ENCODE results near the gene GPR176. TPM values are rescaled to one million over a fixed set of nuclear protein-coding genes. Genes with fewer than 3 reads are reported as not detected.
A peak's percentile ranks its signal among the peaks of the same experiment; 100 is the strongest.

GPR176 gene, protein sequence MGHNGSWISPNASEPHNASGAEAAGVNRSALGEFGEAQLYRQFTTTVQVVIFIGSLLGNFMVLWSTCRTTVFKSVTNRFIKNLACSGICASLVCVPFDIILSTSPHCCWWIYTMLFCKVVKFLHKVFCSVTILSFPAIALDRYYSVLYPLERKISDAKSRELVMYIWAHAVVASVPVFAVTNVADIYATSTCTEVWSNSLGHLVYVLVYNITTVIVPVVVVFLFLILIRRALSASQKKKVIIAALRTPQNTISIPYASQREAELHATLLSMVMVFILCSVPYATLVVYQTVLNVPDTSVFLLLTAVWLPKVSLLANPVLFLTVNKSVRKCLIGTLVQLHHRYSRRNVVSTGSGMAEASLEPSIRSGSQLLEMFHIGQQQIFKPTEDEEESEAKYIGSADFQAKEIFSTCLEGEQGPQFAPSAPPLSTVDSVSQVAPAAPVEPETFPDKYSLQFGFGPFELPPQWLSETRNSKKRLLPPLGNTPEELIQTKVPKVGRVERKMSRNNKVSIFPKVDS
- 10 to 100 TPM; 14.9 to 16.4 (median 15.1) TPM for polyA plus RNA-seq (ENCODE audit: insufficient read length in 3 of 3)
- long read RNA-seq, donor 1, transcript GPR176-205 (3 exons, 2,816 nt): major isoform, 5 of 5 reads
- long read RNA-seq, donor 1, partial matches to known transcripts: 0 of 5 reads
- long read RNA-seq, donor 1, other reads (novel, unspliced or antisense): 0 of 5 reads
- long read RNA-seq, donor 2, transcript GPR176-205 (3 exons, 2,816 nt): major isoform, 8 of 8 reads
- long read RNA-seq, donor 2, partial matches to known transcripts: 0 of 8 reads
- long read RNA-seq, donor 2, other reads (novel, unspliced or antisense): 0 of 8 reads
- long read RNA-seq, donor 3, partial matches to known transcripts: 0 of 2 reads
- long read RNA-seq, donor 3, other reads (novel, unspliced or antisense): 0 of 2 reads
- long read RNA-seq, donor 4, partial matches to known transcripts: 17 of 19 reads
- long read RNA-seq, donor 4, other reads (novel, unspliced or antisense): 0 of 19 reads
- long read RNA-seq, donor 5, partial matches to known transcripts: 0 of 3 reads
- long read RNA-seq, donor 5, other reads (novel, unspliced or antisense): 0 of 3 reads
- long read RNA-seq, donor 6, partial matches to known transcripts: 17 of 20 reads
- long read RNA-seq, donor 6, other reads (novel, unspliced or antisense): 0 of 20 reads
- long read RNA-seq, donor 7, transcript GPR176-205 (3 exons, 2,816 nt): major isoform, 8 of 8 reads
- long read RNA-seq, donor 7, partial matches to known transcripts: 0 of 8 reads
- long read RNA-seq, donor 7, other reads (novel, unspliced or antisense): 0 of 8 reads
- long read RNA-seq, donor 8: 0 reads
- long read RNA-seq, donor 9, partial matches to known transcripts: 0 of 3 reads
- long read RNA-seq, donor 9, other reads (novel, unspliced or antisense): 0 of 3 reads
- long read RNA-seq, donor 10, transcript GPR176-205 (3 exons, 2,816 nt): major isoform, 6 of 7 reads
- long read RNA-seq, donor 10, partial matches to known transcripts: 0 of 7 reads
- long read RNA-seq, donor 10, other reads (novel, unspliced or antisense): 0 of 7 reads
- long read RNA-seq, donor 11, partial matches to known transcripts: 0 of 4 reads
- long read RNA-seq, donor 11, other reads (novel, unspliced or antisense): 0 of 4 reads
- long read RNA-seq, donor 12, transcript GPR176-205 (3 exons, 2,816 nt): major isoform, 6 of 6 reads
- long read RNA-seq, donor 12, partial matches to known transcripts: 0 of 6 reads
- long read RNA-seq, donor 12, other reads (novel, unspliced or antisense): 0 of 6 reads
- long read RNA-seq, donor 13, partial matches to known transcripts: 0 of 2 reads
- long read RNA-seq, donor 13, other reads (novel, unspliced or antisense): 0 of 2 reads
- long read RNA-seq, donor 14: 0 reads
- long read RNA-seq, donor 15: 0 reads
- long read RNA-seq, donor 16, partial matches to known transcripts: 52 of 59 reads
- long read RNA-seq, donor 16, other reads (novel, unspliced or antisense): 6 of 59 reads

DNA sequence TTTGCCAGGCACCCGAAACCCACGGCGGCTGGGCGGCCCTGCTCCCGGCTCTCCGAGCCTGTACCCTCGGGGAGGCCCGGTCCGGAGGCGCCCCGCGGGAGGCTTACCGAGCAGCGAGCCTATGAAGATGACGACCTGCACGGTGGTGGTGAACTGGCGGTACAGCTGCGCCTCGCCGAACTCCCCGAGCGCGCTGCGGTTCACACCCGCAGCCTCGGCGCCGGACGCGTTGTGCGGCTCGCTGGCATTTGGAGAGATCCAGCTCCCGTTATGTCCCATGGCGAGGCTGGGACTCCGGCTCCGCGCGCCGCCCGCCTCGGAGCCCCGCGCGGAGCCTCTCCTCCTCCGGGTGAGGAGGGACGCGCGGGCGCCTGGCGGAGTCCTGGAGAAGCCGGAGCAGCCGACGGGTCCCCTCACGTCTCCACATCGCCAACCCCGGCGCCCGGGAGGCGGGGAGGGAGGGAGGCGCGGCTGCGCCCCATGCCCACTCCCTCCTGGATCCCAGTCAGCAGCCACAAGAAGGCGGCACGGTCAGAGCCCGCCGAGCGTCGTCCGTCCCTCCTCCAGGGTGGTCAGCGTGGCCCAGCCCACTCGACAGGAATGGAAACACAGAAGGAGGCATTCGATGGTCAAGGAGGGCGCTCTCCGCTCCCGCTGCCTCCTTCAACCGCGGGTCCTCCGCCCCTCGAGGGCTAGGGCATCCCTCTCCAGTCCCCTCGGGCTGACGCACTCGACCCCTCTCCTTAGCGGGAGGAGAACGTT, at the start of gene GPR176:
GPR176 (minus strand) TSS at position 519 of the 762 bp plus-strand sequence; CDS start at position 279, 240 bp downstream.
- DNase-seq: peak; percentile 43

DNA sequence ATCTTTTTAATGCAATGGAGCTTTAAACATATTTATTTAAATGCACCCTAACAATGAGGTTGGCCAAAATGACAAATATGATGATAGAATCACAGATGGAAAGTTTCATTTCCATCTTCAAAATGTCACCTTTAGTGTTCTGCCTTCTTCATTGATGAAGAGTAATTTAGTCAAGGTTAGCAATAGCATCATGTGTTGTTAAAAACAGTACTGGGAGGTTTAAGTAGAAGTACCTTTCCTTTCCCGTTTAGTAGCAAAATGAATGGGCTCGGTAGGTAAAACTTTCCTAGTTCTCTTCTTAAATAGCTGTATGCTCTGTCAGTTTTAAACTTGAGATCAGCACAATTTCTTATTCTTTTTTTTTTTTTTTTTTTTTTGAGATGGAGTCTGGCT, 48.9 kb upstream of the GPR176 start:
- no peak for DNase-seq

DNA sequence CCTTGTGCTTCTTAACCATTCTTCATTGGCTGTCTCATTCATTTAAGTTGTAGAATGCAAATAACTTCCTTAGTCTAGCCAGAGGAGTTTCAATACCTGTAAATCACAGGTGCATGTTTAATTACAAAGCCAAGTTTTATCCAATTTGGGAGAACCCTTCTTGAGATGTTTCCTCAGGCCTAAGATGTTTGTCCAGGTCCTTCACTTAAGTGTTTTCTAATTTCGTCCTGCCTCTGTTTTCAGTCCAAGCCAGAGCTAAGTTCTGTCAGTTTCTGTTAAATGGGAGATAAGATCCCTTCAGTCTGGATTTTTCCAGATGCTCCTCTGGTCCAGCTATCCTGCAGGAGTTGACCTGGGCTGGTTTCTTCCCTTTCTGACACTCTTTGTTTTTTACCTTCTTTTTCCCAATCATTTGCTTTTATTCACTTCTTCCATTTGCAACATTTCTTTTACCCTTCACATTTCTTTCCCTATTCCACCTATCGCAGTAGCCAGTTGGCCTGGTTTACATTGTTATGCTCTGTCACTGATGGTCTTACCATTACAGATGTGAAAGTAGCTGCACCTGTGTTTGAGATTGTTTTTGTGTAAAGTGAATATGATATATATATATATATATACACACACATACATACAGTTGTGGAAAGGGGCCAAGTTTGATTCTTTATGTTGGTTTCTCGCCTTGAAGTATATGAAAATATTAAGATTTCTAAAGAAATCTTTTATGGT, 48.4 kb upstream of the GPR176 start:
- no peak for DNase-seq

DNA sequence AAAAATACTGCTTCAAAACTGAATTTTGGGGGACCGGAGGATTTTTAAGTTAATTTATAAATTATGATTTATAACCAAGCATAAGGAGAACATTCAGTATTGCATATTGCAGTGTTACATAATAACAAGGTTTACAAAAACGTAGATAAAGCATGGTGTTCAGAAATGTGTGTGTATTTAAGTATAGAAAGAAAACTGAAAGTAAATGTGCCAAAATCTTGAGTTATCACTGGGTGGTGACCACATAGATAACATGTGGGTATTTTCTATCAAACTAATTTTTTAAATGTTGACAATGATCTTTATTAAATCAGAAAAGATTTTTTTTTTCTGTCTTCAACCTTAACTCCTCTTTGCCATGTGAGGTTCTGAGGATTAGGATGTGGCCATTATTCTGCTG, 46.5 kb upstream of the GPR176 start:
- DNase-seq: no peak

DNA sequence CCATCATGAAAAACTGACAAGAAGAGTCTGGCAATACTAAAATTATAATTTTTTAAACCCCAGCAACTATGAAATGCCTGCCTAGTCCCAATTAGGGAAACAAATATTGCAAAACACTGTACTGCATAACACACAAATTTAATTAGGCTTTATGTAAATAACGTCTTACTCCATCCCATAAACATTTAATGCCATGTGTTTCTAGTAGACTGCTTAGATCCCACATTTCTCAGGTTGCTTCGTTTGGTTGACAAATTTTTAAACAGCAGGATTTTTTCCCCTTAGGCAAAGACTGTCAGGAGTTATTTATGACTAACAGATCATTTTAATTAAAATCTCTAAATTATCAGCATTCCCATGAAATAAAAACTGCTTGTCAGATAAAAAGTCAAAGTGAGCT, 43.7 kb upstream of the GPR176 start:
- no peak for DNase-seq

DNA sequence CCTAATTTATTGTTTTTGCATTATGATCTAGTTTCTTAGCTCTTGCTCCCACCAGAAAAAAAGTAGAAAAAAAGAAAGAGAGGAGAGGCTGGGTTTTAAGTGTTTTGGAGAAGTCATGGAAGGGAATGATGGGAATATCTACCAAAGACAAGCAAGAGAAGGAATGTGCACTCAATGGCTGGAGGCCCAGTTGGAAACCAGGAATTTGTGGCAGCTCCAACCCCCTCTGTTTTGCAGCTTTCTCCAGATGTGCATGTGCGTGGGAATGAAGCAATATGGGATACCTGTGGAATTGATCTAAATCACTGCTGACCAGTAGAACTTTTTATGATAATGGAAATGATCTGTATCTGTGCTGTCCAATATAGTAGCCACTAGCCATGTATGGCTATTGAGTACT, 41.0 kb upstream of the GPR176 start:
- DNase-seq: no peak

DNA sequence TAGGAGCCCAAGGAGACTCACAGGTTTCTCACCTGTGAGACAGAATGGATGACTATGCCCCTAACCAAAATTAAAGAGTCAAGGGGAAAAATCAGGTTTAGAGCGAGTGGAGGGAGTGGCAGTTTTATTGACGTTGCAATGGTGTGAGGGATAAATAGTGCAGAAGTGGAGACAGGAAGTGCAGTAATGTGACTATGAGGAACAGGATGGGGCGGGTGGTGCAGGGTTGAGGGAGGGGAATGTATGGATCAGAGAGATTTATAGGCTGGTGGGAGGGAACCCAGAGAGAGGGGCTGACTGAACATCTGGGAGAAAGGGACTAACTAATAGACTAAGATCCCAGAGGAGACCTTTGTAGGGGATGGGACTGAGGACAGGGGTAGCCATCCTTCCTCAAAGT, 40.3 kb upstream of the GPR176 start:
- DNase-seq: no peak

DNA sequence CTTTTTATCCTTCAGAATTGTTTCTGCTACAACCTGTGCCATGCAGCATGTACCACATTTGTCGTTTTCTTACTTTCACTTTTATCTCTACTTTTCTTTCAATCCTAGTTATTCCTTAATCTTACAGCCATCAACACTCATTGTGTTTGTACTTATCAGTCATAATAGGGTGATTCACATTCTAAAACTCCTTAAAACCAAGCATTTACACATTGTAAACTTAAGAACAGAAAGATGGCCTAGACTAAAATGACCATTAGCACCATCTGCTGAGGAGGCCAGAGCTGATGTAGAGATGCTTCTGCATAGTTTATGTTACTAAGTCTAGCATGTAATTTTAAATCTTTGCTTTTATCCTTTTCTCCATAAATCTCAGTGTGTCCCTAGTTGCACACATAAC, 39.3 kb upstream of the GPR176 start:
- no peak for DNase-seq

DNA sequence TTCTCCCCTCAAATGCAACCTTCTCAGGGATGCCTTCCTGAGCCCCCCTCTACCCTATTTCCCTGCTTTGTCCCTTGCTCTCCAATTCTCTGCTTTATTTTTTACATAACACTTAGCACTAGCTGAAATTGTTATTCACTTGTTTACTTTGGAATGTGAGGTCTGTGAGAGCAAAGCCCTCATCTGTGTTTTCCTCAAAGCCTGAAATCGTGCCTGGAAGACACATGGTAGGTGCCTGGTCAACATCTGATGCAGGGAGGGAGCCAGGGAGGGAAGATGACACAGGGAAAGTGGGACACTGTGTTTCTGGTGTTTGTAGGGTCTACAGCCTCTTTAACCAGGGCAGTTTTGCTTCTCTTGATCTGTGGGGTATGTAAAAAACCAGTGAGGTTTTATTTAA, 37.4 kb upstream of the GPR176 start:
- no peak for DNase-seq

DNA sequence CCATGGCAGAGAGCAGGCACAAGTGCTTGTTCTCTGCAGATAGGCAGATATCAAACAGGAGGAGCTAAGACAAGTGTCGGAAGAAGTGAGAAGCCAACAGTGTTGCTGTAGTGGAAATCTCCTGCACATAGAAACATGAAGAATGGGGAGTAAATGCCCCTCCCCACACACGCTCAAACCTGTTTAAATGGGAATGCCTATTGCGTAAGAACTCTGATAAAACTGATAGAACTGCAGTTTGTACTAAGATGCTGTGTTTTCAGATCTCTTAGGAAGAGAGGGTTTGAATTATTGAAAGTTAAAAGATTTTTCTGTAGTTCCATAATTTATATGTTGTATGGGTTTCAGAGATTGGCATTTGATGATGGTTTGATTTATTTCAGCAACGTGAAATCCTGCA, 33.5 kb upstream of the GPR176 start:
- DNase-seq: no peak

DNA sequence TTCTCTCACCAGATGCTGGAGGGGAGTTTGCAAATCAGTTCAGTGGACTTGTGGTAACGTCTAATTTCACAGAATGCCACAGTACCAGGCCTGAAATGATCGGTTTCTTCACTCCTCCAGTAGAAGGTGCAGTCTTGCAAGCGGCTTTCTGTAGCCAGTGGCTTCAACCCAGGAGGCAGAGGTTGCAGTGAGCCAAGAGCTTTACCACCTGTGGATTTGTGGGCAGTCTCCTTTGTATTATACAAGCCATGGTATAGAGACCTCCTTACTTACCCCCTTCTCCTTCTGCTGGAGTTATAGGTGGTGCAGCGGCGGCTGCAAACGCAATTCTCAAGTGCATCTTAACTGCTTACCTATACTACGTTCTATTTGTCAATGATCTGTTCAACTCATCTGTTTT, 31.5 kb upstream of the GPR176 start:
- DNase-seq: no peak

DNA sequence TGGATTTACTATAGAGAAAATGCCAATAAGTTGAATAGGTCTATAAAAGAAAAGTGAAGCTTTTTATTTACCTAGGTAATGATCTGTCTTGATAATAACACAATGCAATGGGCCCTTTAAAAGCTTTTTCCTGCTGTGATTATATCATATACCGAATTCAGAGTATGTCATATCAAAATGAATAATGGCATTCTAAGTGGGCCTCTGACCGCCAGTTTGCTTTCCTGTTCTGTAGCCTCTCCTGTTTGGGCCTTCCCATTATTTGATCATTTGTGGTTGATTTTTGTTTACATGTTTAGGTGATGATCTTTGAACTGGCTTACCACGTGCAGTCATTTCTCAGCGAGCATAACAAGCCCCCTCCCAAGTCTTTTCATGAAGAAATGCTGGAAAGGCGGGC, 28.8 kb upstream of the GPR176 start:
- no peak for DNase-seq

DNA sequence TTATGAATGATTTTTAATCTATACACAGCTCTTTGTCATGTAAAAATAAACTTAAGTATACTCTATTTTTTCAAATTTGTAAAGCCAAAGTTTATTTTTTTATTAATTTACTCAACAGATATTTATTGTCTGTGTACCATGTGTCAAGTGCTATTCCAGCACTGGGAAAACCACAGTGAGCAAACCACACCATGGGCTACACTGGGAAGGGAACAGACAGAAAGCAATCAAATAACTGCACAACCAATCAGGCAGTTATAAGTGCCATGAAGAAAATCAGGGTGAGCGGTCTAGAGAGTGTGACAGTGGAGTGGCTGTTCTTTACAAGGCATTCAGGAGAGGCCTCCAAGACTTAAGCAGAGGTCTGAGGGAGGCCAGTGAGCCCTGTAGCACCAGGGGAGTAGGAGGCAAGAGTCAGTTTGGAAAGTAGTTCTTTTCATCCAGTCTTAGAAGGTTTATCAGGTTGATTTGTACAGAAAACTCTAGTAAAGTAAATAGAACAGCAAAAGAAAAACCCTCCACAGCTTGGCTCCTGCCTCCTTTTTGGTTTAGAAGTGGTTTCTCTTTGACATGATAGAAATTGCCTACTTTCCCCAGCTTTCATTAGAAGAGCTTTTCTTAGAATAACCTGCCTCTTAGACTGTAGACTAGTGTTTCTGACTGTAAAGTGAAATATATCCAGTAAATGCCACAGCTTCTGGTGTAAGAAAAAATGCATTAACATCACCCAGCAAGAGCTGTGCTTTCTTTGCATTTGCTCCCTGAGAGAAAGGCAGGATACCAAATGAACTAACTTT, 27.5 kb upstream of the GPR176 start:
- no peak for DNase-seq

DNA sequence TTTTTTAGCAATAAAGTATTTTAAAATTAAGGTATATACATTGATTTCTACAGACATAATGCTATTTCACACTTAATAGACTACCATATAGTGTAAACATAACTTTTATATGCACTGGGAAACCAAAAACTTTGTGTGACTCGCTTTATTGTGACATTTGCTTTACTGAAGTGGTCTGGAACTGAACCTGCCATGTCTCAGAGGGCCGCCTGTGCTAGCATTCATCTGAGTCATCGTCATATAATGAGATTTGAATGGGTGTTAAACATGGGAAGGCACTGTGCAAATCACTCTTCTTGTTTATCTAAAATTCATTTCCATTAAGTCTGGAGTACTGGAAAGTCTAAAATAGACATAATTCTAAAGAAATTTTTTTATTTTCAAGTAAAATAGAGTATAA, 26.8 kb upstream of the GPR176 start:
- DNase-seq: no peak

DNA sequence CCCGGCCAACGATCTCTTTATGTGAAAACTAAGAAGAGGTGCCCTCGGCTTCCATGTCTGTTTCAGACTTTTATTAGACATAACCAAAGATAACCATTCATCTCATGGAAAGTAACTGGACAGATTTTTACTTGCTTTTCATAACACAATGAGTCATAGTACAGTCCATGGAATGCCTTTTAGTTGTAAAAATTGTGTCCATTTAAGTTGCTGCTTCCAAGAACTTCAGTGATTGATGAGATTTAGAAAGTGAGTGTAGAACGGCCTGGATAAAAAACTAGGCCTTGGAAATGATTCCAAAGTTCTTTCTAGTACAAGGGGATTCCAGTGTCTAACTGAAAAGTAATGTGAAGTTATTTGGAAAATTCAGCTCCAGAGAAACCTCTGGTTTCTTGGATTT, 24.7 kb upstream of the GPR176 start:
- DNase-seq: no peak

DNA sequence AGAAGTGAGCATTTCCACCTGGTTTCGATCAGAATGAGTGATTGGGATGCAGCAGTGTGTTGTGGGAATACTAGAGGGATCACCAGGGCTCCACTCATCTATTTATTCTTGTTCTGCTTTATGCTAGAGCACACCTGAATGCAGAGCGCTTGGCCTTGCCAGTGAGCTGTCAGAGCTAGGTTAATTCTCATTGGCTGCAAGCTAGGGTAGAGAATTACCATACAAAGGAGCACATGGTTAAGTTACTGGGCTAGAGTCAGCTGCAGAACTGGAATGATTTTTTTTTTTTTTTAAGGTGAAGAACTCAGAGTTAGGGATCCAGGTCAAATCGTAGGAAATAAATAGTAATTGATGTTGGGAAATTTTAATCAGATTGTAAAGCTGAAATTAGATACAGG, 22.7 kb upstream of the GPR176 start:
- no peak for DNase-seq

DNA sequence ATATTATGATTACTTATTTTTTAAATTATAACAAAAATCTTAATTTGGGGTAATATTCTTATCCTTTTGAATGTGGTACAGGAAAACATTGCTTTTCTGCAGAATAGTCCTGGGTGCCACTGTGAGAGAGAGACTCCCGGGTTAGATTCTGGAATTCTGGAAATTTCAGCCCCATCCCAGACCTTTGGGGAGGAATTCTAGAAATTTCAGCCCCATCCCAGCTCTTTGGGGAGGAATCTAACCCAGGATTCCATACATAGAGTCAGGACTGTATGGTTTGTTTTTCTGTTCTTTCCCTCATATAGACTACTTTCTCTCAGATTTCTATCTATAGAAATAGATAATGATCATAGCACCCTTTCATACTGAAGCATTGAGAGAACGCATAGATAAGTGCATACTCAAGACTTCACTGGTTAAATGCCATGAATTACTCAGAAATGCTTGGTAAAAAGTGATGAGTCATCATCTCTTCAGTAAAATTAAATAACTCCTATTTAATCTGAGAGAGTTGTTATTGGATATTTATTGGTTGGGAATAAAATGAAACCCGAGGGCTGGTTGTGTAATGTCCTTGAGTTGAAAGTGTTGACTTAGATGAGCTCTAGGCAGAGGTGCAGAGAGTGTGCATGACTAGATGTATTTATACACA, 22.2 kb upstream of the GPR176 start:
- no peak for DNase-seq
